C4-2B (cell line): ENCODE data around the gene RBFOX1.

Source experiments
- CTCF ChIP-seq: fragments of 450-650 bp; conservative IDR thresholded peaks from 2 replicates; pipeline ENCODE4 v1.5.1; 2017; ENCODE audit warnings: mild to moderate bottlenecking
- ZFX ChIP-seq: fragments of 450-650 bp; IDR thresholded peaks from 2 replicates; pipeline ENCODE4 v1.6.1; 2017

GRCh38 chr16:7566360-7566759 is 233.7 kb downstream of the RBFOX1 start:
- TF ChIP-seq CTCF (no peak), ZFX (no peak)
